Transverse colon (tissue), 4 donors: Measurements from ENCODE around the gene PRPF40A. TPM values are rescaled to one million over a fixed set of nuclear protein-coding genes. Genes with fewer than 3 reads are reported as not detected.

Source experiments
- DNase-seq: peaks from one replicate; pipeline ENCODE4 v3.0.0-alpha.2; 2019
- H3K27ac ChIP-seq, 4 donors: fragments of 200-600 bp; sonication (generic); 2 replicates each; pipeline ENCODE4 v1.5.1; 2016 to 2018; ENCODE audit warnings: inconsistent platforms in 4 of 4
- H3K27me3 ChIP-seq: fragments of 200-600 bp; sonication (generic); 2 replicates; pipeline ENCODE4 v1.5.1; 2017; ENCODE audit warnings: inconsistent platforms
- H3K36me3 ChIP-seq, 4 donors: fragments of 200-600 bp; sonication (generic); 2 replicates each; pipeline ENCODE4 v1.5.1; 2017 to 2019; ENCODE audit warnings: inconsistent platforms in 4 of 4
- H3K4me1 ChIP-seq, 4 donors: fragments of 200-600 bp; sonication (generic); 2 replicates each; pipeline ENCODE4 v1.5.1; 2017 to 2020; ENCODE audit warnings: inconsistent platforms in 4 of 4
- H3K4me3 ChIP-seq, 4 donors: fragments of 200-600 bp; sonication (generic); 1 replicate in 1 of 4; 2 replicates in 3 of 4; pipeline versions ENCODE4 v1.5.1 to v1.6.1; 2017 to 2019; ENCODE audit warnings: inconsistent platforms in 4 of 4
- H3K9me3 ChIP-seq, 2 donors: fragments of 200-600 bp; sonication (generic); 2 replicates each; pipeline ENCODE4 v1.5.1; 2017 to 2019; ENCODE audit warnings: inconsistent platforms in 2 of 2
- EP300 ChIP-seq: sonication (generic); formaldehyde crosslinking; IDR thresholded peaks from one replicate; pipeline ENCODE4 v1.6.1; 2017; ENCODE audit warnings: antibody characterized with exemption, low read depth
- POLR2A ChIP-seq: fragments of 450-650 bp; IDR thresholded peaks from one replicate; pipeline ENCODE4 v1.6.1; 2016; ENCODE audit warnings: antibody characterized with exemption, mild to moderate bottlenecking, moderate library complexity
- POLR2AphosphoS5 ChIP-seq, 3 donors: sonication (generic); formaldehyde crosslinking; IDR thresholded peaks; one replicate each; pipeline ENCODE4 v1.6.1; 2016; ENCODE audit warnings: antibody characterized with exemption in 3 of 3
- WGBS, 2 donors: methylation state at CpG; one replicate each; pipeline ENCODE4 v1.1.5; 2018; ENCODE audit warnings: low coverage in 1 of 2; 5-methylcytosine and 5-hydroxymethylcytosine counted together
- in situ Hi-C, 4 donors: fragments of 200-750 bp; cut with MboI; loops; one replicate each; pipeline versions ENCODE4 v1.15.0 to v1.15.1; 2017; ENCODE audit warnings: low sequenced_read_pairs in 3 of 4, low pct_ligation_motif_present in 1 of 4, low pct_unique_long_range_greater_than_20kb in 1 of 4
- intact Hi-C: fragments of 100-400 bp; cut with DNase I; formaldehyde crosslinking; loops from one replicate; pipeline ENCODE4 v1.15.1; 2023; ENCODE audit warnings: low total_unique reads
- total RNA-seq, 4 donors: library from RNA; depleted of rRNA; stranded (reverse); fragments of >200 nt; gene quantifications; one replicate each; pipeline ENCODE4 v1.1.0, GENCODE V29; 2016
- TF ChIP-seq, protein P1 (sequence below), 5 experiments: fragments of 200-600 bp in 3 of 5; fragments of 450-650 bp in 2 of 5; sonication (generic) in 3 of 5; IDR thresholded peaks; 1 replicate in 2 of 5; 2 replicates in 3 of 5; pipeline ENCODE4 v1.5.1; 2016 to 2017; ENCODE audit warnings: antibody characterized with exemption in 5 of 5, inconsistent platforms in 3 of 5, mild to moderate bottlenecking in 2 of 5, moderate library complexity in 1 of 5

PRPF40A gene
- total RNA-seq, 4 donors from 2014 or later, result 21.7 to 124 (median 104) TPM

DNA sequence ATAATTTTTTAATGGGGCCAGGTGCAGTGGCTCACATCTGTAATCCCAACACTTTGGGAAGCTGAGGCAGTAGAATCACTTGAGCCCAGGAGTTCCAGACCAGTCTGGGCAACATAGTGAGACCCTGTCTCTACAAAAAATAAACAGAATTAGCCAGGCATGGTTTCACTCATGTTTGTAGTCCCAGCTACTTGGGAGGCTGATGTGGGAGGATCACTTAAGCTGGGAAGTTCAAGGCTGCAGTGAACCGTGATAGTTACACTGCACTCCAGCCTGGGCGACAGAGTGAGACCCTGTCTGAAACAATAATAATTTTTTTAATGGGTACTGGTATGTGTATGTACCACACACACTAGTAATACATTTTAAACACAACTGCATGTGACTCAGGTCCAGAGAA is 3.5 kb upstream of the PRPF40A start:
- no peak for DNase-seq
- in situ Hi-C loops, result no loop called here
- H3K27me3 ChIP-seq, result no peaks in the 10 kb centered on the region
- H3K36me3 ChIP-seq, result no peaks in the 10 kb centered on the region
- no peak overlapping the region for H3K27ac ChIP-seq
- peaks cover 10 to 26% (median 25%) of the 10 kb centered on the region in 4 donors for H3K4me1 ChIP-seq
- H3K9me3 ChIP-seq, result no peaks in the 10 kb centered on the region
- intact Hi-C loops, result no loop called here
- no peak for TF ChIP-seq POLR2A
- TF ChIP-seq EP300, result no peak
- no peak overlapping the region for H3K4me3 ChIP-seq
- WGBS, 2 donors, result 81% methylated on average over 2 of the region's 2 CpGs; no CpG with 5 or more reads in 1 of the 2 donors

DNA sequence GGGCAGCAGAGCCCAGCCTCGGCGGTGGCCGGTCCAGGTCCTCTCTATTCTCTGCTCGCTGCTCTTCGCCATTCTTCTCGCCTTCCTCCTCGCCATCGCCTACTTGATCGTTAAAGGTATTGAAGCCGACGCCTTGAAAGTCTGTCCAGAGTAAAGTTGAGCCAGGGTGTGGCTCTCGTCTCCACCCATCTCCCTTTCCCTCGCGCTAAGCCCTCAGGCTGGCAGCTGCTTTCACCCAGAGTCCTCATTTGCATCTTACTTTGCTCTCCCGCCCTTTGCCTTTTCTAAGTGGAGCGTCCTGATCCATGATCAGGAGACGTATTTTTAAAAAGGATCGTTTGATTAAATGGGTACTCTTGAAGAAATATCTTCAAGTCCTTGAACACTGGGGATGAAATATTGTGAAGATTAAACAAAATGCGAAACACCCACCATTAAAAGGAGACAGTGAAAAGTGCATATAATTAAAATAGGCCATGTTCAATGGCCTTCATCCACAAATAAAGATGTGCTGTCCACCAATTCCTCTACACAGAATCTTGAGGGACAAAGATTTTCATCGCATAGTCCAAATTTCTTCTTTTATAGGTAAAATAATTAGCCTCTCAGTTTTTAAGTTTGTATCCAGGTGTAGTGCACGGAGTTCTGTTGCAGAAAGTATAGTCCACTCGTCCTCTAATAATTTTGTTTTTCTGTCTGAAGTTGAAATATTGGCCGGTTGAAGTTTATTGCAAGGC is 1.8 kb upstream of the PRPF40A start:
- peaks cover 16 to 43% (median 35%) of the 10 kb centered on the region in 4 donors for H3K4me1 ChIP-seq
- 3 to 13% methylated on average over 5 to 23 of the region's 23 CpGs for WGBS, 2 donors
- H3K27me3 ChIP-seq, result no peaks in the 10 kb centered on the region
- TF ChIP-seq POLR2A, result no peak
- no peak for TF ChIP-seq EP300
- TF ChIP-seq, protein P1, sequence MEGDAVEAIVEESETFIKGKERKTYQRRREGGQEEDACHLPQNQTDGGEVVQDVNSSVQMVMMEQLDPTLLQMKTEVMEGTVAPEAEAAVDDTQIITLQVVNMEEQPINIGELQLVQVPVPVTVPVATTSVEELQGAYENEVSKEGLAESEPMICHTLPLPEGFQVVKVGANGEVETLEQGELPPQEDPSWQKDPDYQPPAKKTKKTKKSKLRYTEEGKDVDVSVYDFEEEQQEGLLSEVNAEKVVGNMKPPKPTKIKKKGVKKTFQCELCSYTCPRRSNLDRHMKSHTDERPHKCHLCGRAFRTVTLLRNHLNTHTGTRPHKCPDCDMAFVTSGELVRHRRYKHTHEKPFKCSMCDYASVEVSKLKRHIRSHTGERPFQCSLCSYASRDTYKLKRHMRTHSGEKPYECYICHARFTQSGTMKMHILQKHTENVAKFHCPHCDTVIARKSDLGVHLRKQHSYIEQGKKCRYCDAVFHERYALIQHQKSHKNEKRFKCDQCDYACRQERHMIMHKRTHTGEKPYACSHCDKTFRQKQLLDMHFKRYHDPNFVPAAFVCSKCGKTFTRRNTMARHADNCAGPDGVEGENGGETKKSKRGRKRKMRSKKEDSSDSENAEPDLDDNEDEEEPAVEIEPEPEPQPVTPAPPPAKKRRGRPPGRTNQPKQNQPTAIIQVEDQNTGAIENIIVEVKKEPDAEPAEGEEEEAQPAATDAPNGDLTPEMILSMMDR (IDR thresholded peaks at IDR 0.05), result no peak
- H3K36me3 ChIP-seq, result peaks cover 0 to 3% (median 0%) of the 10 kb centered on the region in 4 donors
- H3K9me3 ChIP-seq, result no peaks in the 10 kb centered on the region
- peak overlapping the region; percentile 96 to 99 (median 98) for H3K27ac ChIP-seq
- in situ Hi-C loops (no loop called here), intact Hi-C loops (no loop called here)
- peak; percentile 81 for DNase-seq
- H3K4me3 ChIP-seq, result peak overlapping the region; percentile 67 to 98 (median 80)

DNA sequence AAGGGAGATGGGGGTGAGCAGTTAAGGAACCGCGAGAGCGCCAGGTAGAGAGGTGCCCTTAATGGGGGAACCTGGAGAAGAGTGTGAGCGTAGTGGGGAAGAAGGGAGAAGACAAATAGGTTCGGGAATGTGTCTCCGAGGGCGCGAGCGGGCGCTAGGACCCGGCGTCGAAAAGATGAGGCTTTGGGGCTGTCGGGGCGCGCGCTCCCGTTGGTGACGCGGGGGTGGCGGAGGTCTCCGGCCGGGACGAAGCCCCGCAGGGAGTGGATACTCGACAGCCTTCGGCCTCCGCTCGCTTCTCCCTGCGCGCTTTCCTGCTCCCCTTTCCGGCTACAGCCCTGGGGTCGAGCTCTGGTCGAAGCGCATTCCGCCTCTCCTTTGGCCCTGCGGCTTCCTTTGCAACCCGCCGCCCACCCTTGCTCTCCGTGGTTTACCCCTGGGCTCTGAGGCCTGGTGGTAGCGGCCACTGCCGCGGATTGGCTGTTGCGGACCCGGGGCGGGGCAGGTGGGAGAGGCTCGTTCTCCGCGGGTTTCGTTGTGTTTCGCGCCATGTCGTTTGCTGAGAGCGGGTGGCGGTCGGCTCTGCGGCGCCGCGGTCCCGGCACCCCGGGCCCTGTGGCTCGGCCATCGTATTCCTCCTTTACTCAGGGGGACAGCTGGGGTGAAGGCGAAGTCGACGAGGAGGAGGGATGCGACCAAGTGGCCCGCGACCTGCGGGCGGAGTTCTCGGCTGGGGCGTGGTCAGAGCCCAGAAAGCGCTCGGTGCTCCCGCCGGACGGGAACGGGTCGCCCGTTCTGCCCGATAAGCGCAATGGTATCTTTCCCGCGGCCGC is 1.0 kb upstream of the PRPF40A start, which contains the start of gene ARL6IP6:
Gene ARL6IP6, plus strand, starts transcription at position 545 of the 833 bp plus-strand sequence. Its CDS starts 5 bp downstream, at position 550.
- Histone ChIP-seq H3K27ac (peak within 1 kb of the TSS; percentile 96 to 99 (median 98)), H3K27me3 (no peaks in the 10 kb centered on the region), H3K9me3 (no peaks in the 10 kb centered on the region), H3K4me1 (peaks cover 16 to 43% (median 35%) of the 10 kb centered on the region in 4 donors), H3K36me3 (peaks cover 0 to 3% (median 0%) of the 10 kb centered on the region in 4 donors), H3K4me3 (peak within 1 kb of the TSS; percentile 67 to 98 (median 80))
- TF ChIP-seq POLR2AphosphoS5 (IDR thresholded peaks at IDR 0.05) (peak; percentile 78 to 91 (median 91)), EP300 (no peak), POLR2A (peak; percentile 95)
- TF ChIP-seq, protein P1 (IDR thresholded peaks at IDR 0.05), result no peak
- in situ Hi-C loops (no loop called here), intact Hi-C loops (no loop called here)
- DNase-seq, result peak; percentile 95
- 0% methylated on average over 2 to 86 of the region's 87 CpGs for WGBS, 2 donors

DNA sequence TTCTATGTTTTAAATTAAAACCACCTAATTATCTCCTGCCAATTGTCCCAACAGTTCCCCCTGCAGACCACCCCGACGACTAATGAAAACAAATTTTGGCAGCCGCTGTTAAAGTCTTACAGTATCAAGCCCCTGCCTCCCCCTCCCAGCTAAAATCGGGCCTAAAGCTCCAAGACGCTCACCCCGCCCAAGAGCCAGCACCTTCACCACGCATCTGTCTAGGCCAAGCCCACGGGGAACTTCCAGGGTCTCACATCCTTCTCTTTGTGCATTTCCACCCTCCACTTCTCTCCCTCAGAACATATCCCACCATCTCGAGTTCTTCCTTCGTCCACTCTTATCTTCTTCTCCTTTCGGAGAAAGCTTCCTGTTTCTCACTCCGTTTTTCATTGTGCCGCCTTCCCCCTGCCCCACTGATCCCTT is 445 bp downstream of the PRPF40A start:
- Histone ChIP-seq H3K9me3 (no peaks in the 10 kb centered on the region), H3K27ac (peak overlapping the region; percentile 96 to 99 (median 98)), H3K27me3 (no peaks in the 10 kb centered on the region), H3K4me1 (peaks cover 16 to 43% (median 34%) of the 10 kb centered on the region in 4 donors), H3K36me3 (peaks cover 0 to 3% (median 0%) of the 10 kb centered on the region in 4 donors), H3K4me3 (peak overlapping the region; percentile 67 to 98 (median 86))
- intact Hi-C loops (no loop called here), in situ Hi-C loops (no loop called here)
- TF ChIP-seq EP300 (no peak), POLR2AphosphoS5 (IDR thresholded peaks at IDR 0.05) (no peak), POLR2A (no peak)
- TF ChIP-seq, protein P1 (IDR thresholded peaks at IDR 0.05), result no peak
- DNase-seq, result peak; percentile 35
- 0 to 1% methylated on average over 7 to 13 of the region's 13 CpGs for WGBS, 2 donors
